Measurements from ENCODE around the gene IFT52. TPM values are rescaled to one million over a fixed set of nuclear protein-coding genes. Genes with fewer than 3 reads are reported as not detected.
"Not testable (repeated sequence)": the region's sequence is repeated elsewhere in the genome, so short reads cannot be mapped to it uniquely, and the experiment has no call there.

The IFT52 gene
- total and polyA plus RNA-seq, 9 donors: 24.3 to 37.0 (median 28.6) TPM

GRCh38 chr20:43607278-43607677 lies 16.5 kb downstream of the IFT52 start:
- not testable (repeated sequence) for H3K9me3 ChIP-seq (replicated peaks; ENCODE audit: control insufficient read depth, low read depth, low read length)
- WGBS (ENCODE audit: insufficient coverage): 100% methylated on average over 6 of the region's 30 CpGs
- peaks cover 24% of the 10 kb centered on the region for H3K36me3 ChIP-seq (ENCODE audit: control insufficient read depth, insufficient read depth, low read length)

GRCh38 chr20:43631598-43631997 lies 40.9 kb downstream of the IFT52 start:
- Histone ChIP-seq H3K36me3 (ENCODE audit: control insufficient read depth, insufficient read depth, low read length) (peaks cover 39% of the 10 kb centered on the region), H3K27me3 (ENCODE audit: control insufficient read depth, insufficient read depth, low read length) (no peaks in the 10 kb centered on the region), H3K4me3 (ENCODE audit: low read length) (no peak overlapping the region), H3K4me1 (ENCODE audit: control insufficient read depth, insufficient read depth, low read length) (no peaks in the 10 kb centered on the region), H3K9me3 (replicated peaks; ENCODE audit: control insufficient read depth, low read depth, low read length) (no peaks in the 10 kb centered on the region), H3K27ac (ENCODE audit: low read length) (no peak overlapping the region)
- no peak for DNase-seq
- 98% methylated on average over 4 of the region's 8 CpGs for WGBS (ENCODE audit: insufficient coverage)

More at GRCh38 chr20:43607278-43607677, 16.5 kb downstream of the IFT52 start:
- DNase-seq; H3K27me3 ChIP-seq (ENCODE audit: control insufficient read depth, insufficient read depth, low read length); H3K27ac ChIP-seq (ENCODE audit: low read length); H3K4me3 ChIP-seq (ENCODE audit: low read length); H3K4me1 ChIP-seq (ENCODE audit: control insufficient read depth, insufficient read depth, low read length): not testable (repeated sequence)

GRCh38 chr20:43636429-43636828 lies 45.7 kb downstream of the IFT52 start:
- Histone ChIP-seq H3K27ac (ENCODE audit: low read length) (no peak overlapping the region), H3K4me3 (ENCODE audit: low read length) (no peak overlapping the region), H3K36me3 (ENCODE audit: control insufficient read depth, insufficient read depth, low read length) (peaks cover 43% of the 10 kb centered on the region), H3K27me3 (ENCODE audit: control insufficient read depth, insufficient read depth, low read length) (no peaks in the 10 kb centered on the region), H3K9me3 (replicated peaks; ENCODE audit: control insufficient read depth, low read depth, low read length) (no peaks in the 10 kb centered on the region), H3K4me1 (ENCODE audit: control insufficient read depth, insufficient read depth, low read length) (no peaks in the 10 kb centered on the region)
- no peak for DNase-seq
- WGBS (ENCODE audit: insufficient coverage): no CpG with 5 or more reads among the region's 2 CpGs

GRCh38 chr20:43642548-43642947 lies 51.8 kb downstream of the IFT52 start:
- peaks cover 38% of the 10 kb centered on the region for H3K36me3 ChIP-seq (ENCODE audit: control insufficient read depth, insufficient read depth, low read length)
- WGBS (ENCODE audit: insufficient coverage): 100% methylated on average over 1 of the region's 4 CpGs
- no peaks in the 10 kb centered on the region for H3K27me3 ChIP-seq (ENCODE audit: control insufficient read depth, insufficient read depth, low read length)
- no peak overlapping the region for H3K27ac ChIP-seq (ENCODE audit: low read length)
- DNase-seq: no peak
- no peaks in the 10 kb centered on the region for H3K9me3 ChIP-seq (replicated peaks; ENCODE audit: control insufficient read depth, low read depth, low read length)
- H3K4me3 ChIP-seq (ENCODE audit: low read length): no peak overlapping the region
- no peaks in the 10 kb centered on the region for H3K4me1 ChIP-seq (ENCODE audit: control insufficient read depth, insufficient read depth, low read length)

GRCh38 chr20:43650997-43651525 lies 60.3 kb downstream of the IFT52 start:
- Histone ChIP-seq H3K4me3 (ENCODE audit: low read length) (no peak overlapping the region), H3K27me3 (ENCODE audit: control insufficient read depth, insufficient read depth, low read length) (no peaks in the 10 kb centered on the region), H3K4me1 (ENCODE audit: control insufficient read depth, insufficient read depth, low read length) (no peaks in the 10 kb centered on the region), H3K9me3 (replicated peaks; ENCODE audit: control insufficient read depth, low read depth, low read length) (no peaks in the 10 kb centered on the region), H3K36me3 (ENCODE audit: control insufficient read depth, insufficient read depth, low read length) (peaks cover 5% of the 10 kb centered on the region), H3K27ac (ENCODE audit: low read length) (no peak overlapping the region)
- WGBS (ENCODE audit: insufficient coverage): 100% methylated on average over 1 of the region's 3 CpGs
- DNase-seq: no peak

GRCh38 chr20:43651650-43652184 lies 61.0 kb downstream of the IFT52 start:
- H3K27me3 ChIP-seq (ENCODE audit: control insufficient read depth, insufficient read depth, low read length); H3K27ac ChIP-seq (ENCODE audit: low read length); H3K36me3 ChIP-seq (ENCODE audit: control insufficient read depth, insufficient read depth, low read length); H3K9me3 ChIP-seq (replicated peaks; ENCODE audit: control insufficient read depth, low read depth, low read length); H3K4me1 ChIP-seq (ENCODE audit: control insufficient read depth, insufficient read depth, low read length); H3K4me3 ChIP-seq (ENCODE audit: low read length); DNase-seq: not testable (repeated sequence)
- 88% methylated on average over 7 of the region's 10 CpGs for WGBS (ENCODE audit: insufficient coverage)

GRCh38 chr20:43653966-43654365 lies 63.2 kb downstream of the IFT52 start:
- Histone ChIP-seq H3K27ac (ENCODE audit: low read length) (no peak overlapping the region), H3K9me3 (replicated peaks; ENCODE audit: control insufficient read depth, low read depth, low read length) (no peaks in the 10 kb centered on the region), H3K4me1 (ENCODE audit: control insufficient read depth, insufficient read depth, low read length) (peaks cover 9% of the 10 kb centered on the region), H3K4me3 (ENCODE audit: low read length) (no peak overlapping the region), H3K36me3 (ENCODE audit: control insufficient read depth, insufficient read depth, low read length) (no peaks in the 10 kb centered on the region), H3K27me3 (ENCODE audit: control insufficient read depth, insufficient read depth, low read length) (no peaks in the 10 kb centered on the region)
- no CpG with 5 or more reads among the region's 3 CpGs for WGBS (ENCODE audit: insufficient coverage)
- no peak for DNase-seq

- not testable (repeated sequence) for H3K9me3 ChIP-seq (replicated peaks; ENCODE audit: control insufficient read depth, low read depth, low read length); H3K27me3 ChIP-seq (ENCODE audit: control insufficient read depth, insufficient read depth, low read length); H3K36me3 ChIP-seq (ENCODE audit: control insufficient read depth, insufficient read depth, low read length); H3K4me3 ChIP-seq (ENCODE audit: low read length); H3K27ac ChIP-seq (ENCODE audit: low read length); DNase-seq; H3K4me1 ChIP-seq (ENCODE audit: control insufficient read depth, insufficient read depth, low read length)
- WGBS (ENCODE audit: insufficient coverage): 100% methylated on average over 1 of the region's 6 CpGs
Measured at GRCh38 chr20:43655176-43655575, 64.4 kb downstream of the IFT52 start.

GRCh38 chr20:43655937-43656336 lies 65.2 kb downstream of the IFT52 start:
- Histone ChIP-seq H3K4me3 (ENCODE audit: low read length) (no peak overlapping the region), H3K27me3 (ENCODE audit: control insufficient read depth, insufficient read depth, low read length) (no peaks in the 10 kb centered on the region), H3K9me3 (replicated peaks; ENCODE audit: control insufficient read depth, low read depth, low read length) (no peaks in the 10 kb centered on the region), H3K4me1 (ENCODE audit: control insufficient read depth, insufficient read depth, low read length) (peaks cover 9% of the 10 kb centered on the region), H3K27ac (ENCODE audit: low read length) (no peak overlapping the region), H3K36me3 (ENCODE audit: control insufficient read depth, insufficient read depth, low read length) (no peaks in the 10 kb centered on the region)
- DNase-seq: no peak
- WGBS (ENCODE audit: insufficient coverage): 74% methylated on average over 3 of the region's 3 CpGs

- H3K27me3 ChIP-seq (ENCODE audit: control insufficient read depth, insufficient read depth, low read length): peaks cover 2% of the 10 kb centered on the region
Measured at GRCh38 chr20:43658069-43658722, 67.5 kb downstream of the IFT52 start.

More at GRCh38 chr20:43658069-43658722, 67.5 kb downstream of the IFT52 start:
- DNase-seq: peak; percentile 12
- Histone ChIP-seq H3K4me3 (ENCODE audit: low read length) (peak overlapping the region; percentile 73), H3K9me3 (replicated peaks; ENCODE audit: control insufficient read depth, low read depth, low read length) (no peaks in the 10 kb centered on the region), H3K4me1 (ENCODE audit: control insufficient read depth, insufficient read depth, low read length) (peaks cover 9% of the 10 kb centered on the region), H3K27ac (ENCODE audit: low read length) (no peak overlapping the region), H3K36me3 (ENCODE audit: control insufficient read depth, insufficient read depth, low read length) (no peaks in the 10 kb centered on the region)
- WGBS (ENCODE audit: insufficient coverage): 33% methylated on average over 1 of the region's 11 CpGs
